Measurements from ENCODE around the gene CBX7. TPM values are rescaled to one million over a fixed set of nuclear protein-coding genes. Genes with fewer than 3 reads are reported as not detected.
"Not testable (repeated sequence)": the region's sequence is repeated elsewhere in the genome, so short reads cannot be mapped to it uniquely, and the experiment has no call there.

CBX7 gene
- total RNA-seq, 3 donors from 2014 or later: 23.6 to 125 (median 29.2) TPM

DNA sequence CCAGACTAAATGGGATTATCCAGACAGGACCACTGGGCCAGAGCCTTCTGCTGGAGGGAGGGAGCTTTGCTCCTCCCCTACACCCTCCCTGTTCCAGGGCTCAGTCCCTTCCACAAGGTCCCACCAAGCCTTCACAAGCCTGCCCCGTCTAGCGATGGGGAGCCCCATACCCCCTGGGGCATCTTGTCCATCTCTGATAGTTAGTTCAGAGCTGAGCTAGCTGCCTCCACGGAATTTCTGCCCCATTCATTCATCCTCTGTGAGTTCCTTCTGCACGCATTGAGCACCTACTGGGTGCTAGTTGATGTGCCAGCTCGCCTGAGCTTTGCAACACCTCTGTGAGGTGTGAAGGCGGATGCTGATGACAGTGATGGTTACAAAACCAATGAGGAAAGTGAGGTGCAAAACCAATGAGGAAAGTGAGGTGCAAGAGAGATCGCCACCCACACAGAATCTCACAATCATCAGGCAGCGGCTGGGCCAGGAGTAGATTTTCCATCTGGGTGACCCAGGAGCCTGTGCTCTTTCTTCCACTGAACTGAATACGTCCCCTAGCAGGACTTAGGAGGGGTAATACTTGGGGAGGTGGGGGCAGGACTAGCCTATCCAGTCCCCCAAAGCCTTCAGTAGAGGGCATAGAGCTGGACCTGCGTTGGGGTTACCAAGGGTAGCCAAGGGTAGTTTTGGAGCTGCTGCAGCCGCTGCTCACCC is 21.5 kb upstream of the CBX7 start:
- TF ChIP-seq, protein P1, sequence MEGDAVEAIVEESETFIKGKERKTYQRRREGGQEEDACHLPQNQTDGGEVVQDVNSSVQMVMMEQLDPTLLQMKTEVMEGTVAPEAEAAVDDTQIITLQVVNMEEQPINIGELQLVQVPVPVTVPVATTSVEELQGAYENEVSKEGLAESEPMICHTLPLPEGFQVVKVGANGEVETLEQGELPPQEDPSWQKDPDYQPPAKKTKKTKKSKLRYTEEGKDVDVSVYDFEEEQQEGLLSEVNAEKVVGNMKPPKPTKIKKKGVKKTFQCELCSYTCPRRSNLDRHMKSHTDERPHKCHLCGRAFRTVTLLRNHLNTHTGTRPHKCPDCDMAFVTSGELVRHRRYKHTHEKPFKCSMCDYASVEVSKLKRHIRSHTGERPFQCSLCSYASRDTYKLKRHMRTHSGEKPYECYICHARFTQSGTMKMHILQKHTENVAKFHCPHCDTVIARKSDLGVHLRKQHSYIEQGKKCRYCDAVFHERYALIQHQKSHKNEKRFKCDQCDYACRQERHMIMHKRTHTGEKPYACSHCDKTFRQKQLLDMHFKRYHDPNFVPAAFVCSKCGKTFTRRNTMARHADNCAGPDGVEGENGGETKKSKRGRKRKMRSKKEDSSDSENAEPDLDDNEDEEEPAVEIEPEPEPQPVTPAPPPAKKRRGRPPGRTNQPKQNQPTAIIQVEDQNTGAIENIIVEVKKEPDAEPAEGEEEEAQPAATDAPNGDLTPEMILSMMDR (IDR thresholded peaks at IDR 0.05): no peak
- Histone ChIP-seq H3K4me3 (no peak overlapping the region), H3K4me1 (ENCODE audit: low read depth) (peaks cover 16% of the 10 kb centered on the region), H3K36me3 (ENCODE audit: low read depth) (no peaks in the 10 kb centered on the region), H3K9me3 (no peaks in the 10 kb centered on the region)
- peak; percentile 24 for ATAC-seq
- intact Hi-C loops (cut with DNase I, micrococcal nuclease): loop anchor here (5.0 to 10.0 kb wide), 2 partner anchors 138 to 141 kb away; partner anchors contain the start of gene RPL3 (in 1 of the 2)
- peak in 1 of 3 donors; percentile 52 for DNase-seq

DNA sequence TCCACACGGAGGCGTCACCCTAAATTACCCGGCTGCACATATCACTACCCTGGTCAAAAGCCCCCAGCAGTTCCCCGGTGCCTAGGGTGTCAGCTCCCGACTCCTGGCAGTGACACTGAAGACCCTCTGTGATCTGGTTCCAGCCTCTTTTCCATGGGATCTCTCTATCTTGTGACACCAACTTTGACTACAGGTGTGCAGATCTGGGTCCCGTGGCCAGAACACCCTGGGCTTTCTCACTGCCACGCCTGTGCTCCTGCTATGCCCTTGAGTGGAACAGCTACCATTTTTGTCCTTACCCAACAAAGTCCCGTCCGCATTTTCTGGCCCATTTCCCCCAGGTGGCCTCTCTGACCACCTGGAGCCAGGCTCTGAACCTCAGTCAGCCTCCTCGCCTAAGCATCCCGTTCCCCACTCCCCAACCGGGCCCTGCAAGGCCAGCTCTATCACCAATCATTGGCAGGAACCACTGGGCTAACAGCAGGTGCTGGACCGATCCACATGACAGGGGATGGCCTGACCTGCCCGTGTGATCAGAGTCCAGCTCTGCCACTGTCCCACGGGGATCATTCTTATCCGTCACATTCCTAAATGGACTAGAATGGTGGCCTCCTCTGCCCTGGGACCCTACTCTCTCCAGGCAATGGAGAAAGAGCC is 20.7 kb upstream of the CBX7 start:
- TF ChIP-seq, protein P1 (IDR thresholded peaks at IDR 0.05): no peak
- no peak for ATAC-seq
- Histone ChIP-seq H3K36me3 (ENCODE audit: low read depth) (no peaks in the 10 kb centered on the region), H3K4me1 (ENCODE audit: low read depth) (peaks cover 16% of the 10 kb centered on the region), H3K4me3 (no peak overlapping the region), H3K9me3 (no peaks in the 10 kb centered on the region)
- DNase-seq: no peak
- intact Hi-C loops (cut with DNase I, micrococcal nuclease): loop anchor here (5.0 to 10.0 kb wide), 2 partner anchors 139 to 142 kb away; partner anchors contain the start of gene RPL3 (in 1 of the 2)

GRCh38 chr22:39172265-39173049 is 20.0 kb upstream of the CBX7 start:
- peaks cover 16% of the 10 kb centered on the region for H3K4me1 ChIP-seq (ENCODE audit: low read depth)
- DNase-seq; H3K9me3 ChIP-seq; H3K36me3 ChIP-seq (ENCODE audit: low read depth); H3K4me3 ChIP-seq; ATAC-seq: not testable (repeated sequence)
- intact Hi-C loops (cut with DNase I, micrococcal nuclease): loop anchor here (5.0 to 10.0 kb wide), 2 partner anchors 140 to 142 kb away; partner anchors contain the start of gene RPL3 (in 1 of the 2)

- no peak for ATAC-seq
- TF ChIP-seq, protein P1 (IDR thresholded peaks at IDR 0.05): no peak
- intact Hi-C loops (cut with DNase I, micrococcal nuclease): loop anchor here (5.0 to 10.0 kb wide), 2 partner anchors 141 to 143 kb away; partner anchors contain the start of gene RPL3 (in 1 of the 2)
Observed at GRCh38 chr22:39171623-39172264, 19.3 kb upstream of the CBX7 start.

DNA sequence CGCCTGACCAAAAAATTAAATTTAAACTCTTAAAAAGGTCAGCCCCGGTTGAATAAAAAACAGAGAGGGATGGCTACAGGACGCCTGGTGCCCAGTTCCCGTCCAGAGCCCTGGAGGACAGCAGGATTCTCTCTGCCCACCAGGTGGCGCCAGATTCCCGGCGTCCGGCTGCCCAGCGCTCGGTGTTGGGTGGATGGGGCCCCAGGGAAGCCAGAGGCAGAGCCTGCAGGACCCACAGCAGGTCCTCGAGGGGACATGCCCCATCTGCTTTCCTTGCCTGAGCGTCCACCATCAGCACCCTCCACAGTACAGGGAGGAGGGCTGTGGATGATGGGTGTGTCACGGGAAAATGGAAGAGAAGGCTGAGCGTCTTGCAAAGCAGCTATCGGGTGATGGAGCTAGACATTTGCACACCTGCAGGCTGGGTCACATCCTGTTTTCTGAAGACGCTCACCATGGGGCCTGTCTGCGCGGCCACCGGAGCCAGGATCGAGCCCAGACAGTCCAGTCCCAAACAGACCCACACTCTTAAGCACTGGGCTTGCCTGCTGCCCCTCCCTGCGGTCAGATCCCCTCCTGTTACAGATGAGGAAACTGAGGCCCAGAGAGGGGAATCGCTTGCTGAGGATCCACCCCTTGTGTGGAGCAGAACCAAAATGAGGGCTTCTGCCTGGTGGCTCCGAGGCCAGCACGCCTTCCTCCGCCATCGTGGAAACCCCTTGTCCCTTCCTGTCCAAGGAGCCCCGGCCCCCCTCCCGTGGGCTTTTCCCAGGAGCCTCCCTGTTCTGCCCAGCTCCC is 18.5 kb upstream of the CBX7 start:
- ATAC-seq: peak; percentile 91
- Histone ChIP-seq H3K36me3 (ENCODE audit: low read depth) (no peaks in the 10 kb centered on the region), H3K9me3 (no peaks in the 10 kb centered on the region), H3K4me3 (no peak overlapping the region), H3K4me1 (ENCODE audit: low read depth) (peaks cover 16% of the 10 kb centered on the region)
- intact Hi-C loops (cut with DNase I, micrococcal nuclease): loop anchor here (5.0 to 10.0 kb wide), 2 partner anchors 141 to 144 kb away; partner anchors contain the start of gene RPL3 (in 1 of the 2)
- peak; percentile 84 to 89 (median 88) for DNase-seq
- TF ChIP-seq, protein P1 (IDR thresholded peaks at IDR 0.05): peak; percentile 96

More at GRCh38 chr22:39171623-39172264, 19.3 kb upstream of the CBX7 start:
- Histone ChIP-seq H3K36me3 (ENCODE audit: low read depth) (no peaks in the 10 kb centered on the region), H3K4me1 (ENCODE audit: low read depth) (peaks cover 16% of the 10 kb centered on the region), H3K9me3 (no peaks in the 10 kb centered on the region), H3K4me3 (no peak overlapping the region)
- no peak for DNase-seq

Measured in mucosa of descending colon (tissue), 3 donors.